ENCODE data around the gene LRGUK. TPM values are rescaled to one million over a fixed set of nuclear protein-coding genes. Genes with fewer than 3 reads are reported as not detected.
"Not testable (repeated sequence)": the region's sequence is repeated elsewhere in the genome, so short reads cannot be mapped to it uniquely, and the experiment has no call there.

Gene LRGUK
- polyA plus RNA-seq (ENCODE audit: insufficient read length): 1.3 TPM

DNA sequence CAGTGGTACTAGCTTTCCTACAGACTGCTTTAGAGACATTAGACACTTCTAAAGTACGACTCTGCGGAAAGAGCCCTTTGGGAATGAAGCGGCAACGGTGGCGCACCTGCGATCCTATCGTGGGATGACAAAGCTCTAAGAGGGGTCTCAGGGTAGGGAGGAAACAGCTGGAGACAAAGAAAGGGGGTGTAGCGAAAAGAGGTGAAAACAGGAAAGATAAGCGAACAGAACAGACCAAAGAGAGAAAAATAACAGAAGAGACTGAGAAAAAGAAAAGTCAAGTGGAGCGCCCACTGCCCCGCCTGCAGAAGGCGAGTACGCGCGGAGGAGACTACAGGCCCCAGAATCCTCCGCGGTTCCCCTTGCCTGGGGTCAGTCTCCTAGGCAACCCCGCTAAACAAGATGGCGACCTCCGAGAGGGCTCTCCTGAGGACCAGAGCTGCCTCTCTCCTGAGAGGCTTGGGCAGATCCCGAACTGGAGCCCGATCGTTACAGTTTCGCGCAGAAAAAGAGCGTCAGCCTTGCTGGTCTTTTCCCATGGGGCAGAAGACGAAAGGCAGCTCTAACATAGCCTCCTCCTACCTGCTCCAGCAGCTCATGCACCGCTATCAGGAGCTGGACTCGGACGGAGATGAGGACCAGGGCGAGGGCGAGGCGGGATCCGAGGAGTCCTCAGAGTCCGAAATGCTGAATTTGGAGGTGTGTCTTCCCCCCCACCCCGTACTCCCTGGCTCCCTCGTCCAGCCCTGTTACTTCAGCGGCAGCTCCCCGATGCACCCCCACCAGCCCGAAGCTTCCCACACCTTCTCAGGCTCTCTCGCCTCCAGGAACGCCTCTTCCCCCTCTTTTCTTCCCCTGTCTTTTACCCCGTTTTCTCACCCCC lies at the start of gene LRGUK:
TSS of gene LRGUK (plus strand) at position 375 of the 883 bp plus-strand sequence. CDS start at position 403, 28 bp downstream.
- peak; percentile 84 for DNase-seq

DNA sequence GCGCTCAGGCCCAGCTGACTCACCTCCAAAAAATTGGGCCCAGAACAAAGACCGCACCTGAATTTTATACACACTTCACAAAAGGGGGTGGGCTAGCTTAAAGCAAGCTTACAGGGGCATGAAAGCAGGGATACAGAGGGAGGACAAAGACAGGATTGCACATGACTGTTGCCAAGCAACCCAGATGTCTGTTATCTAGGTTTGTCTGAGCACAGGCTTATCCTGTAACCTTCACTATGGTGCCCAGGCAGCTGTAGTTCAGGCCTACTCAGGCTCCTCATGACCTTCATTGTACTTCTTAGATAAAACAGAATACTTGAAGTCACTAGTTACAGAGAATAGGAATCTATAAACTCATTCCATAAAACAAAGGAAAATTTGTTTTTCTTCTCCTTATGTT lies 49.6 kb upstream of the LRGUK start:
- not testable (repeated sequence) for DNase-seq

DNA sequence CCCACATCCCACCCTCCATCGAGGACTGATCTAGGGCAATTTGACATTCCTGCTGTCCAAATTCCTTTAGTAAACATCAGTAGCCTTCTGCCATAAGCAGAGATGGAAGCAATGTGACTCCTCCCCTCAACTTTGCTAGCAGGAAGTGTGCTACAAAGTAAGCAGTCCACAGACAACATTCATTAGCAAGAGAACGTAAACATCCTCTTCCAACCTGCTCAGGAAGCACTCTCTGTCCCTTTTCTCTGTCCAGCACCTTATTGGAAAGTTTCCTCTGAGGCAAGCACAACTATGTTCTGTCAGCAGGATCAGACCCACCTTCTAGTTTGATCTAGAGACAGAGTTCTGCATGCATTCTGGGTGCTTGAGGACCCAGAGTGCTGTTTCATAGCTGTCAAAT lies 48.1 kb upstream of the LRGUK start:
- DNase-seq: no peak

- DNase-seq: no peak
Measured at GRCh38 chr7:134081695-134082094, 45.4 kb upstream of the LRGUK start.

GRCh38 chr7:134083766-134084487 lies 43.2 kb upstream of the LRGUK start:
- no peak for DNase-seq

GRCh38 chr7:134084488-134085144 lies 42.5 kb upstream of the LRGUK start:
- DNase-seq: no peak

- no peak for DNase-seq
Measured at GRCh38 chr7:134085311-134085710, 41.8 kb upstream of the LRGUK start.

- no peak for DNase-seq
Measured at GRCh38 chr7:134086998-134087735, 40.0 kb upstream of the LRGUK start.

GRCh38 chr7:134088199-134088598 lies 38.9 kb upstream of the LRGUK start:
- DNase-seq: no peak

DNA sequence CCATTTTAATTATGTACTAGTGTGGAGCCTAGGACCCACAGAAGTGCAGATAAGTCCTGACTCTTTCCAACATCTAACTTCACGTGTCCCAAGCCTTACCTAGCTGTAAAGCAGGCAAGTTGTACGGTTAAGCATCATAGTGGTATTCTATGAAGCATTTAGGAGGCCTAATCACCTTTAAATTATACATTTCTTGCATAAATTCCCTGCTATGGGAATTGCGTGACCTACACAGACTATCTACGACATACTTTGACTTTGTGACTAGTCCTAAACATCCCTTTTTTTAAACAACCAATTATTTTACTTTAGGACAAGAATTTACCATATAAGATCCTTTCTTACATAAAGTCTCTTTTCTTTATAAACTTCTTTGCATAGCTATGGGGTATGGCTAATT lies 37.7 kb upstream of the LRGUK start:
- no peak for DNase-seq

GRCh38 chr7:134098072-134098471 lies 29.1 kb upstream of the LRGUK start:
- no peak for DNase-seq

GRCh38 chr7:134101716-134102115 lies 25.4 kb upstream of the LRGUK start:
- DNase-seq: no peak

DNA sequence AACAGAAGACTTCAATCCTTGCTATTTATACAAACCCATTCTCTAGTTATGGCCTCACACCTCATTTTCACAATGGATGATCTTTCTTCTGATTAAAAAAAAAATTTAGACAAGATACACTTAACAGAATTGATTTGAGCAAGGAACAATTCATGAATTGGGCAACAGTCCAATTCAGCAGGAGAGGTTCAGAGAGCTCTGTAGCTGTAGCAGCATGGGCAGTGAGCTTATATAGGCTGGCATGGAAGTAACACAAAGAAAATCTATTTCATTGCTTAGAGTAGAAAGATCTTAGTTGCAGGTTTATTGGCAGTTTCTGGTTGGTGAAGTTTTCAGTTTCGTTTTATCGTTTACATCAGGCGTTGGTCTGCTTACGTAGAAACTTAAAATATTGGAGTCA lies 23.0 kb upstream of the LRGUK start:
- no peak for DNase-seq

GRCh38 chr7:134105841-134106240 lies 21.3 kb upstream of the LRGUK start:
- DNase-seq: no peak

DNA sequence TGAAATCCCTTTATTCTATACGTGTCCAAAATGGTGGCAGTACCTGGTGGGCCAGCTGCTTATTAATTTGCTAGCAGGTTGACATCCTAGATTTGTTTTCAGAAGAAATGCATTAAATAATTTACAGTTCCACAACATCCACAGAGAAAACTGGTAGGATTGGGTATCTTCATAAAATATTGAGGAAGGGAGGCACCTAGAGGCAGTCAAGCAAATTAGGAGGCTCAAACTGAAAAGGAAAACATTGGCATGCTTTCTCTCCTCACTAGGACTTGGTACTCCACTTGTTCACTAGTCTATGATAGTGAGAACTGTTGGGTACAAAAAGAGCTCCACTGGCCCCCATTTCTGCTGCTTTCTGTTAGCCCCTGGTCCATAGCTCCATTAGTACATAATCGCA lies 18.3 kb upstream of the LRGUK start:
- DNase-seq: no peak

GRCh38 chr7:134113655-134114054 lies 13.5 kb upstream of the LRGUK start:
- no peak for DNase-seq

GRCh38 chr7:134114992-134115391 lies 12.1 kb upstream of the LRGUK start:
- no peak for DNase-seq

GRCh38 chr7:134120405-134120804 lies 6.7 kb upstream of the LRGUK start:
- no peak for DNase-seq

- DNase-seq: no peak
Measured at GRCh38 chr7:134121632-134122139, 5.5 kb upstream of the LRGUK start.

GRCh38 chr7:134122980-134123379 lies 4.2 kb upstream of the LRGUK start:
- no peak for DNase-seq

- DNase-seq: no peak
Measured at GRCh38 chr7:134126146-134126545, 994 bp upstream of the LRGUK start.

DNA sequence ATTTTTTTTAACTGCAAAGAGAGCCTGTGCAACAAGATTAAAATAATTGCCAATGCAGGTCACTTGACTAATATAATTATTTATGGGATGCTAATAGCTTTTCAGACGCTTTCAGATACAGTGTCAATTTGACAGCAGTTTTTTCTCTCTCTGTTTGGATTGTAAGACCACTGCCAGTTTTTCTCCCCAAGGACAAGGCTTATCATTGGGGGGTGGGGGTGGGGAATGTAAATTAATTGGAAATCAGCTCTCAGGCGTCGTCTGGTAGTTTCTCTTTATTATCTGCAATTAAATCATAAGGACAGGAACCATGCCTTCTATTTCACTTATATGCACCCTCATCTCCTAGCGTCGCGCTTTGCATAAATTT lies 559 bp upstream of the LRGUK start:
- DNase-seq: no peak

Data from hindlimb muscle (tissue), 1 donor.